GM12878 (cell line): ENCODE measurements around the gene ADCY1. TPM values are rescaled to one million over a fixed set of nuclear protein-coding genes. Genes with fewer than 3 reads are reported as not detected.

Source experiments
- ATAC-seq: fragments of 200-7000 bp; cut with Tn5 transposase; 3 replicates; pipeline ENCODE4 v1.9.1; 2020; ENCODE audit warnings: mild to moderate bottlenecking, moderate library complexity
- BruUV-seq: library from RNA; stranded (reverse); fragments of 400-500 nt; replicated peaks from 2 replicates; lab custom pipeline; 2021; lab: Mats Ljungman, UMichigan
- CTCF ChIA-PET: fragments of 300-600 bp; sonication (Branson Sonifier 250); formaldehyde crosslinking; extraction: SDS; loops from one replicate; lab custom pipeline; 2021; ENCODE audit warnings: inconsistent platforms; lab: Yijun Ruan, JAX
- POLR2A ChIA-PET: fragments of 350-600 bp; formaldehyde crosslinking; extraction: SDS; loops from one replicate; lab custom pipeline; 2021; ENCODE audit warnings: inconsistent platforms; lab: Charles Lee
- RAD21 ChIA-PET: fragments of 300-600 bp; sonication (Branson Sonifier 250); formaldehyde crosslinking; loops from one replicate; lab custom pipeline; 2023; ENCODE audit warnings: antibody characterized with exemption; ENCODE audit not compliant: unreplicated experiment; lab: Charles Lee
- SMC1A ChIA-PET: fragments of 300-600 bp; sonication (Branson Sonifier 250); formaldehyde crosslinking; loops from one replicate; lab custom pipeline; 2023; ENCODE audit not compliant: unreplicated experiment, uncharacterized antibody; lab: Charles Lee
- DNase-seq: peaks from one replicate; pipeline ENCODE4 v3.0.0-alpha.2; 2011; ENCODE audit warnings: low read depth, low spot score
- FAIRE-seq: peaks from 3 replicates; lab custom pipeline; 2011; peaks lifted over from hg19 to GRCh38; lab: Jason Lieb, UNC
- H2AFZ ChIP-seq: 2 replicates; pipeline ENCODE4 v1.6.0; 2011; ENCODE audit warnings: low read depth, low read length, control low read depth; ENCODE audit not compliant: control insufficient read depth
- H3K27ac ChIP-seq: 2 replicates; pipeline ENCODE4 v1.5.1; 2011; ENCODE audit warnings: control low read depth; ENCODE audit not compliant: control insufficient read depth, insufficient read depth
- H3K27me3 ChIP-seq, 2 experiments: replicated peaks in 1 of 2; 2 replicates each; pipeline versions ENCODE4 v1.6.0 to v1.6.1; 2011; ENCODE audit warnings: low read length in 1 of 2; ENCODE audit not compliant: control insufficient read depth in 2 of 2, insufficient read depth in 2 of 2
- H3K36me3 ChIP-seq, 2 experiments: 2 replicates each; pipeline ENCODE4 v1.5.1; 2011; ENCODE audit warnings: low read length in 1 of 2; ENCODE audit not compliant: control insufficient read depth in 2 of 2, insufficient read depth in 2 of 2
- H3K4me1 ChIP-seq: 2 replicates; pipeline ENCODE4 v1.6.1; 2011; ENCODE audit warnings: mild to moderate bottlenecking, low read length, moderate library complexity, mixed read lengths; ENCODE audit not compliant: control insufficient read depth, insufficient read depth
- H3K4me2 ChIP-seq: 2 replicates; pipeline ENCODE4 v1.6.0; 2011; ENCODE audit warnings: control low read depth; ENCODE audit not compliant: control insufficient read depth, insufficient read depth
- H3K4me3 ChIP-seq: fragments of 200-600 bp; sonication (generic); 2 replicates; pipeline ENCODE4 v1.5.1; 2016
- H3K79me2 ChIP-seq: 2 replicates; pipeline ENCODE4 v1.6.0; 2011; ENCODE audit warnings: low read length; ENCODE audit not compliant: control insufficient read depth, insufficient read depth
- H3K9ac ChIP-seq: 2 replicates; pipeline ENCODE4 v1.8.0; 2011; ENCODE audit warnings: low read length, control low read depth, mixed read lengths; ENCODE audit not compliant: control insufficient read depth, insufficient read depth
- H3K9me3 ChIP-seq: replicated peaks from 3 replicates; pipeline ENCODE4 v1.5.1; 2011; ENCODE audit warnings: mild to moderate bottlenecking, low read length; ENCODE audit not compliant: control insufficient read depth, insufficient read depth
- H4K20me1 ChIP-seq: 2 replicates; pipeline ENCODE4 v1.6.0; 2011; ENCODE audit not compliant: control insufficient read depth, insufficient read depth
- BCL11A ChIP-seq: IDR thresholded peaks from 2 replicates; pipeline ENCODE4 v1.6.1; 2011; ENCODE audit warnings: low read depth, low read length
- RUNX3 ChIP-seq: IDR thresholded peaks from 2 replicates; pipeline ENCODE4 v1.6.1; 2012; ENCODE audit warnings: low read length, inconsistent platforms
- SMAD1 ChIP-seq: fragments of 450-650 bp; IDR thresholded peaks from 2 replicates; pipeline ENCODE4 v1.6.1; 2018; ENCODE audit warnings: mild to moderate bottlenecking, low read depth; ENCODE audit not compliant: partially characterized antibody
- SREBF2 ChIP-seq: IDR thresholded peaks from 2 replicates; pipeline ENCODE4 v1.6.1; 2012; ENCODE audit warnings: mild to moderate bottlenecking, low read length
- SUZ12 ChIP-seq: fragments of 200-600 bp; sonication (generic); IDR thresholded peaks from one replicate; pipeline ENCODE4 v1.6.1; 2018; ENCODE audit warnings: antibody characterized with exemption, mild to moderate bottlenecking; ENCODE audit not compliant: unreplicated experiment
- TARDBP ChIP-seq: IDR thresholded peaks from 2 replicates; pipeline ENCODE4 v1.6.1; 2016; ENCODE audit warnings: borderline replicate concordance
- TCF12 ChIP-seq: IDR thresholded peaks from 2 replicates; pipeline ENCODE4 v1.6.1; 2011; ENCODE audit warnings: low read depth, mild to moderate bottlenecking, low read length
- ZZZ3 ChIP-seq: IDR thresholded peaks from 2 replicates; pipeline ENCODE4 v1.6.1; 2011; ENCODE audit warnings: low read depth; ENCODE audit not compliant: control insufficient read depth, insufficient read length
- WGBS: methylation state at CpG from one replicate; pipeline ENCODE4 v1.1.6; 2016; ENCODE audit warnings: low lambda C conversion rate; ENCODE audit not compliant: insufficient replicate concordance, insufficient coverage; ENCODE audit errors: missing lambda C conversion rate; 5-methylcytosine and 5-hydroxymethylcytosine counted together
- in situ Hi-C: fragments of 300-500 bp; cut with MboI; formaldehyde crosslinking; loops from 9 replicates; pipeline ENCODE4 v1.14.3; 2018; ENCODE audit warnings: mixed read lengths
- intact Hi-C: fragments of 100-400 bp; cut with micrococcal nuclease; formaldehyde crosslinking; loops from one replicate; pipeline ENCODE4 v1.14.2; 2022; ENCODE audit not compliant: unreplicated experiment
- polyA plus RNA-seq, 11 experiments: library from polyadenylated mRNA; depleted of rRNA in 4 of 11; unstranded in 6 of 11; stranded (reverse) in 5 of 11; fragments of >200 nt; fragmentation: Nextera tagmentation in 4 of 11; fragmentation: Illumina TruSeq in 1 of 11; extraction: Ambion mirVana in 4 of 11; extraction: Trizol in 1 of 11; gene quantifications; 1 replicate in 1 of 11; 2 replicates in 10 of 11; pipeline versions ENCODE4 v1.2.1 to v1.2.3, GENCODE V29; 2011 to 2016; ENCODE audit warnings: inconsistent platforms in 2 of 11, missing spikeins in 2 of 11, low read depth in 1 of 11
- total RNA-seq, 4 experiments: library from RNA; depleted of rRNA in 3 of 4; stranded (reverse); fragments of >200 nt in 3 of 4; fragmentation: Illumina TruSeq in 1 of 4; extraction: Trizol in 1 of 4; gene quantifications; 2 replicates each; pipeline versions ENCODE4 v1.2.1 to v1.2.3, GENCODE V29; 2013 to 2021
- TF ChIP-seq, protein P1 (sequence below): IDR thresholded peaks from 2 replicates; pipeline ENCODE4 v1.6.1; 2012; ENCODE audit warnings: low read depth, low read length, improper control_type of control experiment
- TF ChIP-seq, protein P2 (sequence below): fragments of 450-650 bp; IDR thresholded peaks from 2 replicates; pipeline ENCODE4 v1.6.1; 2018; ENCODE audit warnings: mild to moderate bottlenecking, low read depth, moderate library complexity; ENCODE audit not compliant: partially characterized antibody
- TF ChIP-seq, protein P3 (sequence below): fragments of 450-650 bp; IDR thresholded peaks from 2 replicates; pipeline ENCODE4 v1.6.1; 2017; ENCODE audit warnings: borderline replicate concordance

Gene ADCY1
- total and polyA plus RNA-seq, 10 of the 15 experiments (the other 5 are each of a cell fraction or from before 2014, with no cell fraction given), result 0.13 to 1.4 (median 0.45) TPM; not detected in 1

DNA sequence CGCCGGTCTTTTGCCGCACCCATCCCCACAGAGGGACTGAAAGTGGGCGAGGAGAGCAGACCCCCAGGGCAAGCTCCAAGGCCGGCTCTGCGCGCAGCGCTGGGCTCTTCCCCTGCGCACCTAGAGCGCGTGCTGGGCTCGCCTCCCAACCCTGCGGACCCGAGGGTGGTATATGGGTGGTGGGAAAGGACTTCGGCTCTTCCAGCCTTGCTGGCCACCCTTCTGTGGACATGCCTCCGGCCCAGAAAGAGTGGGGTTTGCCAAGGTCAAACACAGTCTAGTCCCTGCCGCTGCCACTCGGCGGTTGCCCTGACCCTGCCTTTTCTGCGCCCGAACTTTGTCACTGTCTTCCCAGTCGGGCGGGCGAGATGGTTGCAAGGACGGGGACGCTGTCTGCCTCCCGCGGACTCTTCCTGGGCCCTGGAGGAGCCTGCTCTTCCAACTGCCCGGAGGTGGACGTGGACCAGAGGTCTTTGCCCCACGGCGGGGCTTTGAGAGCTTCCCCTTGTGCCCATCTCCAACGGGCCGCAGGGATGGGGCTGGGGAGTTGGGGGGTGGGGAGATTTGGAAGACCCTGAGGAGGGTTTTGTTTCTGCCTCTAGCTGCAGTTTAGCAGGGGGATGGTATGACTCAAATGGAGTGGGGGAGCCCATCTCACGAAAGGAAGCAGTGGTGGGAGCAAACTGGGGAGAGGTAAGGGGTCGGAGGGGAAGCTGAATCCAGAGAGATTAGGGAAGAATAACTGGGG is 1.5 kb downstream of the ADCY1 start:
- Histone ChIP-seq H3K27me3 (peaks cover 6 to 14% of the 10 kb centered on the region in 2 experiments), H3K4me3 (no peak overlapping the region), H4K20me1 (no peaks in the 10 kb centered on the region), H3K9ac (no peak overlapping the region), H3K79me2 (no peaks in the 10 kb centered on the region), H3K36me3 (no peaks in the 10 kb centered on the region), H3K4me2 (no peak overlapping the region), H2AFZ (no peak overlapping the region), H3K4me1 (no peaks in the 10 kb centered on the region), H3K27ac (no peak overlapping the region), H3K9me3 (no peaks in the 10 kb centered on the region)
- ATAC-seq (no peak), FAIRE-seq (no peak), DNase-seq (no peak)
- ChIA-PET CTCF (no interaction called here), SMC1A (no interaction called here), POLR2A (no interaction called here), RAD21 (no interaction called here)
- BruUV-seq, result no TSS peak
- TF ChIP-seq, protein P1, sequence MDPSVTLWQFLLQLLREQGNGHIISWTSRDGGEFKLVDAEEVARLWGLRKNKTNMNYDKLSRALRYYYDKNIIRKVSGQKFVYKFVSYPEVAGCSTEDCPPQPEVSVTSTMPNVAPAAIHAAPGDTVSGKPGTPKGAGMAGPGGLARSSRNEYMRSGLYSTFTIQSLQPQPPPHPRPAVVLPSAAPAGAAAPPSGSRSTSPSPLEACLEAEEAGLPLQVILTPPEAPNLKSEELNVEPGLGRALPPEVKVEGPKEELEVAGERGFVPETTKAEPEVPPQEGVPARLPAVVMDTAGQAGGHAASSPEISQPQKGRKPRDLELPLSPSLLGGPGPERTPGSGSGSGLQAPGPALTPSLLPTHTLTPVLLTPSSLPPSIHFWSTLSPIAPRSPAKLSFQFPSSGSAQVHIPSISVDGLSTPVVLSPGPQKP, result no peak
- TF ChIP-seq SREBF2, result no peak
- in situ Hi-C loops, result no loop called here
- 18% methylated on average over 31 of the region's 36 CpGs for WGBS
- intact Hi-C loops, result no loop called here

DNA sequence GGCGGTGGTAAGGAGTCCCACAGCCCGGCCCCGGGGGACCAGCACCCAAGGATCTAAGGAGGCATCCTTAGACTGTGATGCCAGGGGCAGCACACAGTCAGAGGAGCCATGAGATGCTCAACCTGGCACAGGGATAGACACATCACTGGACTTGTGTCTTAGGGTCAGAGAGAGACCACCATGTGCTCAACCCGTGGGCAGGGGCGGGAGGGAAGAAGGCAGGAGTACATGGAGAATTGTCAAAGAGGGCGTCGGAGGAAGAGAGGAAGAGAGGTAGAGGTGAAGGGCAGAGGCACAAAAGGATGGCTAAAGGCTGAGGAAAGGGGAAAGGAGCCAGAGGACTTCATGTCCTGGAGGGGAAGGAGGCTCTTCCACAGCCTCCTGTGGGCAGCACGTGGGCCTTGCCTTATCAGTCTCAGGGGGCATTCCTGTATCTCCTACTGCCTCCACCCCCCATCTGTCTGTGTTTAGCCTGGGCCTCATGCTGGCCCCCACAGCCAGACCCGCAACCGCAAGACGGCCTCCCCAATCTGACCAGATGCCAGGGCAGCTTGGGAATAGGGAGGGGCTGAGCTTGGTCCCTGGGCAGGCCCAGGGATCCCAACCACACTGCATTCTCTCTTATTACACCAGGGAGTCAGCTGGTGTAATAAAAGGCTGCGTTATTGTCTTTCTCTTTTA is 2.2 kb downstream of the ADCY1 start:
- no peaks in the 10 kb centered on the region for H3K4me1 ChIP-seq
- H3K79me2 ChIP-seq, result no peaks in the 10 kb centered on the region
- no peak overlapping the region for H3K27ac ChIP-seq
- H2AFZ ChIP-seq, result no peak overlapping the region
- H3K4me3 ChIP-seq, result no peak overlapping the region
- ATAC-seq (no peak), DNase-seq (no peak), FAIRE-seq (no peak)
- peaks cover 6 to 14% of the 10 kb centered on the region in 2 experiments for H3K27me3 ChIP-seq
- ChIA-PET POLR2A (no interaction called here), CTCF (no interaction called here), SMC1A (no interaction called here), RAD21 (no interaction called here)
- intact Hi-C loops, result no loop called here
- in situ Hi-C loops, result no loop called here
- no TSS peak for BruUV-seq
- no peaks in the 10 kb centered on the region for H3K36me3 ChIP-seq
- WGBS, result 24% methylated on average over 12 of the region's 12 CpGs
- no peaks in the 10 kb centered on the region for H4K20me1 ChIP-seq
- no peak overlapping the region for H3K9ac ChIP-seq
- no peak overlapping the region for H3K4me2 ChIP-seq
- H3K9me3 ChIP-seq, result no peaks in the 10 kb centered on the region
- TF ChIP-seq, protein P2, sequence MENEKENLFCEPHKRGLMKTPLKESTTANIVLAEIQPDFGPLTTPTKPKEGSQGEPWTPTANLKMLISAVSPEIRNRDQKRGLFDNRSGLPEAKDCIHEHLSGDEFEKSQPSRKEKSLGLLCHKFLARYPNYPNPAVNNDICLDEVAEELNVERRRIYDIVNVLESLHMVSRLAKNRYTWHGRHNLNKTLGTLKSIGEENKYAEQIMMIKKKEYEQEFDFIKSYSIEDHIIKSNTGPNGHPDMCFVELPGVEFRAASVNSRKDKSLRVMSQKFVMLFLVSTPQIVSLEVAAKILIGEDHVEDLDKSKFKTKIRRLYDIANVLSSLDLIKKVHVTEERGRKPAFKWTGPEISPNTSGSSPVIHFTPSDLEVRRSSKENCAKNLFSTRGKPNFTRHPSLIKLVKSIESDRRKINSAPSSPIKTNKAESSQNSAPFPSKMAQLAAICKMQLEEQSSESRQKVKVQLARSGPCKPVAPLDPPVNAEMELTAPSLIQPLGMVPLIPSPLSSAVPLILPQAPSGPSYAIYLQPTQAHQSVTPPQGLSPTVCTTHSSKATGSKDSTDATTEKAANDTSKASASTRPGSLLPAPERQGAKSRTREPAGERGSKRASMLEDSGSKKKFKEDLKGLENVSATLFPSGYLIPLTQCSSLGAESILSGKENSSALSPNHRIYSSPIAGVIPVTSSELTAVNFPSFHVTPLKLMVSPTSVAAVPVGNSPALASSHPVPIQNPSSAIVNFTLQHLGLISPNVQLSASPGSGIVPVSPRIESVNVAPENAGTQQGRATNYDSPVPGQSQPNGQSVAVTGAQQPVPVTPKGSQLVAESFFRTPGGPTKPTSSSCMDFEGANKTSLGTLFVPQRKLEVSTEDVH, result no peak
- TF ChIP-seq BCL11A (no peak), SMAD1 (no peak), TCF12 (no peak), ZZZ3 (no peak), SUZ12 (no peak), RUNX3 (no peak), TARDBP (no peak)
- TF ChIP-seq, protein P3, sequence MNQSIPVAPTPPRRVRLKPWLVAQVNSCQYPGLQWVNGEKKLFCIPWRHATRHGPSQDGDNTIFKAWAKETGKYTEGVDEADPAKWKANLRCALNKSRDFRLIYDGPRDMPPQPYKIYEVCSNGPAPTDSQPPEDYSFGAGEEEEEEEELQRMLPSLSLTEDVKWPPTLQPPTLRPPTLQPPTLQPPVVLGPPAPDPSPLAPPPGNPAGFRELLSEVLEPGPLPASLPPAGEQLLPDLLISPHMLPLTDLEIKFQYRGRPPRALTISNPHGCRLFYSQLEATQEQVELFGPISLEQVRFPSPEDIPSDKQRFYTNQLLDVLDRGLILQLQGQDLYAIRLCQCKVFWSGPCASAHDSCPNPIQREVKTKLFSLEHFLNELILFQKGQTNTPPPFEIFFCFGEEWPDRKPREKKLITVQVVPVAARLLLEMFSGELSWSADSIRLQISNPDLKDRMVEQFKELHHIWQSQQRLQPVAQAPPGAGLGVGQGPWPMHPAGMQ, result no peak
